Inflammatory macrophage treated with lipopolysaccharide for 1 hour (primary cell): ENCODE results near the gene GNG14.
A peak's percentile ranks its signal among the peaks of the same experiment; 100 is the strongest.
"Not testable (repeated sequence)": the region's sequence is repeated elsewhere in the genome, so short reads cannot be mapped to it uniquely, and the experiment has no call there.

ENCODE experiments used
- DNase-seq, 2 donors: peaks; one replicate each; pipeline ENCODE4 v3.0.0-alpha.2; 2020 to 2022

GNG14 gene

GRCh38 chr19:12696366-12697335, 8.9 kb downstream of the GNG14 start, which contains the start of gene FBXW9:
FBXW9 (minus strand) TSS chr19:12696631; CDS start chr19:12696581, 50 bp downstream.
- peak; percentile 94 to 99 for DNase-seq

- not testable (repeated sequence) for DNase-seq
These were observed 9.6 kb downstream of the GNG14 start for GRCh38 chr19:12697425-12697824.

- DNase-seq: no peak
These were observed 10.3 kb downstream of the GNG14 start for GRCh38 chr19:12698138-12698537.

DNA sequence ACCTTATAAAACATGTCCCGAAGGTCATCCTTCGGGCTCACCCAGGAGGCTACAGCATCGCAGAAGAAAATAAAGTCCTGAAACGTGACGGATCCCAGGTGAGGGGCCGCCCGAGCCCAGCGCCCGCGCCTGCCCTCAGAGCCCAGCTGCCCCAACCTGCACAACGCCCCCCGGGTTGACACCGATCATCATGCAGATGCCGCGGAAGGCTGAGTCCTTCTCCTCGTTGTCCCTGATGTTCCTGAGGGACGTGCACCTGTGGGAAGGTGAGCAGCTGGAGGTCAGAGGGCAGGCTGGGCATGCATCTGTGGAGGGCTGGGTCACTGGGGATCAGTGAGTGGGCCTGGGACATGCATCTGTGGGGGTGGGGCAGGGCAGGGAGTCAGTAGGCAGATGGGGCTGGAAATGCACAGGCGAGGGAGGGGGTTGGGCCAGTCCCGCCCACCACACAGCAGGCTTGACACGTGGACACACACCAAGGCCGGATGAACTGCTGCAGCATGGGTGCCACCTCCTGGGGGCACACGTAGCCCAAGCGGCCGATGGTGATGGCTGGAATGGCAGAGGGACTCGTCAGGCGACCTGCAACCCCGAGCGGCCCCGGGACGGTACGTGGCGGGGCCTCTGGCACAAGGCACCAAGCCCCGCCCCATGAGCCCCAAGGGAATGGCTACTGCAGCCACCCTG, 13.9 kb downstream of the GNG14 start:
- DNase-seq: no peak

DNA sequence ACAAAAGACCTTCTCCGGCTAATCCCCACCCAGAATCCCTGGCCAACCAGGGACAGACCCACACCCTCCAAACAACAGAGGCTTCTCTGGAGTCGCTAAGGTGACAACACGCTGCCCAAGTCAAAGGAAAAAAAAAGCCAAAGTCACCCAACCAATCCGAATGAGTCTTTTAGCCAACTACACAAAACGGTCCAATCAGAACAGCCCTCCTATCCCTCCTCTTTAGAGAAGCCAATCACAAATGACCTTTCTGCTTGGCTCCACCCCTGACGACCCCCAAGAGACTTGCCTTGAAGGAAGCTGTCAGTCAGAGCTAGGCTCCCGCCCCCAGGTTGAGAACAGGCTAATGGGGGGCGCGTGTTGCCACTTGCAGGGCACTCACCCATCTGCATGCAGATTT, 15.2 kb downstream of the GNG14 start:
- DNase-seq: peak in 1 of 2 donors; percentile 33

DNA sequence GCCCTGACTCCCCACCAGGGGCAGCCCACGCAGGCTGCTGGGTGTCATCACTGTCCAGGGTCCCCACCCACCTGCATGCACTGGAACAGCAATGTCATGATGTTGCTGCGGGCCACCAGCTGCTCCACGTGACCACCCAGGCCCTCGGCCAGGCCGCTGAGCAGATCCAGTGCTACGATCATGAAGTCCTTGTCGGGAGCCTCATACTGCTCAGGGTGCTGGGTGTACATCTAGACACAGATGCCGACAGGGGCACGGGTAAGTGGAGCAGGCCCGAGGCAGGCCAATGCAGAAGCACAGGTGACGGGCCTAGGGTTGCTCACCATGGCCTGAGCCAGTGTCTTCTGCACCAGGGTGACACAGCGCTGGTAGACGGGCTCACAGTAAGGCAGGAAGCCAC, 17.4 kb downstream of the GNG14 start:
- DNase-seq: no peak

GRCh38 chr19:12705654-12706331, 18.0 kb downstream of the GNG14 start:
- DNase-seq: no peak

DNA sequence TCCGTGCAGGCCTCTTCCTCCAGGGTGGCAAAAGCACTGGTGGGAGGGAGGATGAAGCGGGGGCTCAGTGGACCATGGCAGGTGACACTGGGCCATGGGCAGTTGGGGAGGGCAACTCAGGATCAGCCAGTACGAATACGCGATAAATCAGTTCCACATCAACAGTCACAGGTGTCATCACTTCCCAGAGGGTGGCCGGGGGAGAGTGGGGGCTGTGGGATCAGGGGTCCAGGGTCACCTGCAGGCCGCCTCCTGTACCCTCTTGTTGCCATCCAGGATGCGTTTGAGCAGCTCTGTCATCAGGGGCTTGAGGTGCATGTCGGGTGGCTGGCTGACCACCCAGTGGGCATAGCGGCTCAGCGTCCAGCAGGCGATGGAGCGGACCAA, 18.5 kb downstream of the GNG14 start:
- no peak for DNase-seq

GRCh38 chr19:12708641-12709040, 20.8 kb downstream of the GNG14 start:
- no peak for DNase-seq

GRCh38 chr19:12711187-12711586, 23.4 kb downstream of the GNG14 start:
- no peak for DNase-seq

DNA sequence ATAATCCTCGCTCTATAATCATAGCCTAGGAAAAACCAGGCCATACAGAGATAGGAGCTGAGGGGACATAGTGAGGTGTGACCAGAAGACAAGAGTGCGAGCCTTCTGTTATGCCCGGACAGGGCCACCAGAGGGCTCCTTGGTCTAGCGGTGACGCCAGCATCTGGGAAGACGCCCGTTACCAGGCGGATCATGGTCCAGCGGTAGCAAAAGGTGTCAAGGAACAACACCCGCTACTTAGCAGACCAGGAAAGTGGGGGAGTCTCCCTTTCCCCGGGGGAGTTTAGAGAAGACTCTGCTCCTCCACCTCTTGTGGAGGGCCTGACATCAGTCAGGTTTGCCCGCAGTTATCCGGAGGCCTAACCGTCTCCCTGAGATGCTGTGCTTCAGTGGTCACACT, 24.3 kb downstream of the GNG14 start:
- not testable (repeated sequence) for DNase-seq

- not testable (repeated sequence) for DNase-seq
These were observed 25.5 kb downstream of the GNG14 start for GRCh38 chr19:12713304-12713703.

GRCh38 chr19:12715102-12715501, 27.3 kb downstream of the GNG14 start:
- DNase-seq: no peak

GRCh38 chr19:12715929-12716328, 28.1 kb downstream of the GNG14 start:
- DNase-seq: no peak

GRCh38 chr19:12720296-12720695, 32.5 kb downstream of the GNG14 start:
- no peak for DNase-seq

DNA sequence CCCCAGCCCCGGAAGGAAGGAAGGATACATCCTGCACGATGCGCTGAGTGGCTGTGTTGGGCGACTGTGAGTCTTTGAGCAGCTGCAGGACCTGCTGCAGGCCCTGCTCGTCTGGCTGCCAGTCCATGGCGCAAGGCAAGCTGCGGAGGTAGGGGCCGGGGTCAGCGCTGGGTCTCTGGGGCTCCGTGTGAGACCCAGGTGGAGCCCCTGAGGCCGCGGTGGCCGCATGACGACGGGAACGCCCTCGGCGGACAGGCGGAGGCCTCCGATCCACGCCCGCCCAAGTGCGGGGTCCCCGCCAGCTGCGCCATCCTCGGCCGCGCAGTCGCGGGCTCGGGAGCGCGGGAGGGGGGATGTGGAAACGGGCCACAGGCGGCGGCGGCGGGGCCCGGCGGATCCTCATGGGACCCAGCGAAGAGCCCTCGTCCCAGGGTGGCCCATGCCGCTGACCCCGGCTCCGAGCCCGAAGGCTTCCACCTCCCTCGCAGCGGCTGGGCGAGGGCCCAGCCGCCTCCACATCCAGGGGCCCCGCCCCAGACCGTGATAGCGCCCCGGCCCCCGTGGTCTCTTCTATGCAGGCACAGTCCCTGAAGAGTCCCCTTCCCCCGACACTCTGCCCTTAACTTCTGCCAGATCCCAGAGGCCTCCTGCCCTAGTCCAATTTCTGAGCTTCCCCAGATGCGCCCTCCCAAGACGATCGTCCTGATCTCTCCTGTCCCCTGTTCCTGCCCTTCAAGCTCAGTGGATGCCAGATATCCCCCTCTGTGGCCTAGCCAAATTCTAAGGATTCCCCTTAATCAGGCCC, 33.3 kb downstream of the GNG14 start:
- peak in 1 of 2 donors; percentile 10 for DNase-seq

DNA sequence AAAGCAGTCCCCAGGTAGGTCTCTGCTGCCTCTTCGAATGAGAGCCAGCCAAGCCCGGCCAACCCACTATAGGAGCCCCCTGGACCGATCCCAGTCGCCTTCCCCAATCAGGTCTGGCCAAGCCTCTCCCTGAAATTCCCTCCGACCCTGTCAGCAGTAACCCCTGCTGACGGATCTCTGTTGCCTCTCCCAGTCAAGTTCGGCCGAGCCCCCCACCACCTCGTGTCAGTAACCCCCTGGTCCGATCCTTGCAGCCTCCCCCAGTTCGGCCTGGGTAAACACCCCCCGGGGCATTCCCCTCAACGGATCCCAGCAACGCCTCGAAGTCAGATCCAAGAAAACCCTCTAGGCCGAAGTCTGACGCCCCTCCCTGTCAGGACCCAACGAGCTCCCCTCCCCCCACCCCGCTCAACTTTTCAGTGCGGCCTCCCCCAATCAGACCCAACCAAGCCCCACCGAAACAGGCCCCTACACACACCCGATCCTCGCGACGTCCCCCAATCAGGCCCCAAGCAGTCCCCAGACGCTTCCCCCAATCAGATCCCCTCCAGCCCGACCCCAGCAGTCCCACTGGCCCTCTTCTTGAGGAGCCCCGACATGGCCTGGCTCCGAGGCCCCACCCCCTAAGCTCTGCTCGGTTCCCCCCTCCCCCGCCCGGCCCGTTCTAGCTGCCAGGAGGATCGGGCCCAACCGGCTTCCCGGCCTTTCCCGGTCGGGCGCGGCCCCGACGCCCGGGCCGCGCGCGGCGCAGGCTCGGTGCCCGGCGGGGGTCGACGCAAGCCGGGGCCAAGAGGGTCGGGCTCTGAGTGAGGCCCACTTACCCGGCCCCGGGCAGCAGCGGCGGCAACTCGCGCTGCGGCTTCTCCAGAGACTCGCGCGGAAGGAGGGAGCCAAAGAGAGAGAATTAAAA, 34.1 kb downstream of the GNG14 start:
- DNase-seq: peak; percentile 42 to 43

DNA sequence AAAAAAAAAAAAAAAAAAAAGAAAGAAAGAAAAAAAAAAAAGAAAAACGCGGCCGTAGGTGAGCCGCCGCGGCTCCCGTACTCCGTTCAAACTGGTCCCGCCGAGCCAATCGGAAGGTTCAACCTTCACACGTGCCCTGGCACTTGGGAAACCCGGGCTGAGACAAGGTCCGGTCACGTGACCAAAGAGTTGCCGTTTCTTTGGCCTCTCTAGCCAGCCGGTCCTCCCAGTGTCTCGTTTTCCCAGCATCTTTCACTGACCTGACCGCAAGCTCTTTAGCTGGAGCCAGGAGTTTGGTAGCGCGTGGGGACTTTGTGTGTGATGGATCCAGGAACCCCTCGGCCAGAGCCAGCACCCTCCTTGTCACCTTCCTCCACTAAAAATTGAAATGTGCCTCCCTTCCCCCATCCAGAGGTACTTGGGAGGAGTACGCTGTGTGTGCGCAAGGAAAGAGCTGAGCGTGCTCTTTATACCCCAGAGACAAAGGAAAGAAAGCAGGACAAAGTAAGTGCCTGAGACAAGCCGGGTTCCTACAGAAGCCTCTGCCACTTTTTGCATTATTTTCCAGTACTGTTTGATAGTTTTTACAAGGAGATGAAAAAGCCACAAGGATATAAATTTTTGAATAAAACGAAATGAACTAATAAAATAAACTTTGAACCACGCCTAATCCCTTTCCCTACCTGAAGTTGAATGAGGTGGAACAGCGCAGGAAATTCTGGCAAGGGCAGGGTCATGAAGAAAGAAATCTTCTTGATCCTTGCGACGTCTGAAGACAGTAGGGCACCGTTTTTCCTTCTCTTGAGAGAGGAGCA, 35.0 kb downstream of the GNG14 start:
- DNase-seq: peak; percentile 98

DNA sequence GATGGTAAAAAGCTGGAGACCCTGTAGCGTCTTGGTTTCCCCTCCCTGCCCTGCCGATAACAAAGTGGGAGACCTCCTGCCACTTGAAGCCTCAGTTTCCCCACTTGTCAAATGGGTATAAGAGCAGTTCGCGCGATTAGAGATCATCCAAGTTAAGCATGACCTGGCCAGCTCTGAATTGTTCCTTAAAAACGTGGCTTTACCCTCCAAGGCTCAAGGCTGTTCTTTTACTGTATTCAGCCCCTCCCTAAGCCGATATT, 35.5 kb downstream of the GNG14 start:
- no peak for DNase-seq

GRCh38 chr19:12723641-12724426, 36.0 kb downstream of the GNG14 start, which contains the start of gene TNPO2:
TNPO2 (minus strand) TSS chr19:12723932; CDS start chr19:12720977, 2,955 bp downstream.
- peak; percentile 33 to 49 for DNase-seq
